HEK293 (cell line): ENCODE data around the gene ABCA2.

Experiments
- CTCF ChIA-PET: fragments of 350-600 bp; formaldehyde crosslinking; extraction: SDS; loops from one replicate; lab custom pipeline; 2021; ENCODE audit warnings: antibody characterized with exemption; lab: Yijun Ruan, JAX
- POLR2A ChIA-PET: fragments of 300-600 bp; formaldehyde crosslinking; extraction: SDS; loops from one replicate; lab custom pipeline; 2020; ENCODE audit warnings: antibody characterized with exemption, inconsistent platforms; lab: Yijun Ruan, JAX
- H3K27ac ChIP-seq: fragments of 200-500 bp; sonication (Bioruptor generic); 2 replicates; pipeline ENCODE4 v1.5.1; 2014; ENCODE audit warnings: low read depth, low read length, control low read depth, inconsistent platforms; ENCODE audit errors: extremely low read depth
- H3K36me3 ChIP-seq, 2 experiments: fragments of 200-500 bp in 1 of 2; sonication (Bioruptor generic) in 1 of 2; 1 replicate in 1 of 2; 2 replicates in 1 of 2; pipeline ENCODE4 v1.5.1; 2014 to 2017; ENCODE audit warnings: inconsistent platforms in 2 of 2, low read length in 2 of 2; ENCODE audit not compliant: control insufficient read depth in 2 of 2, insufficient read depth in 1 of 2
- H3K4me1 ChIP-seq: fragments of 200-500 bp; sonication (Bioruptor generic); 2 replicates; pipeline ENCODE4 v1.5.1; 2014; ENCODE audit warnings: mild to moderate bottlenecking, low read length, inconsistent platforms; ENCODE audit not compliant: control insufficient read depth, insufficient read depth
- H3K4me3 ChIP-seq: 2 replicates; pipeline ENCODE4 v1.5.1; 2011; ENCODE audit warnings: low read depth, mild to moderate bottlenecking, control low read depth, low read length, moderate library complexity
- H3K9me3 ChIP-seq: fragments of 200-500 bp; sonication (Bioruptor generic); 2 replicates; pipeline ENCODE4 v1.5.1; 2014; ENCODE audit warnings: low read depth, low read length, inconsistent platforms; ENCODE audit not compliant: control insufficient read depth, insufficient read depth
- ELK4 ChIP-seq: IDR thresholded peaks from 2 replicates; pipeline ENCODE4 v1.6.1; 2011; ENCODE audit warnings: mild to moderate bottlenecking, low read depth, low read length, borderline replicate concordance
- GLI4 ChIP-seq: fragments of 450-650 bp; formaldehyde crosslinking; IDR thresholded peaks from 2 replicates; pipeline ENCODE4 v1.5.1; 2016; ENCODE audit warnings: missing biosample characterization, missing genetic modification characterization
- KLF7 ChIP-seq: fragments of 450-650 bp; formaldehyde crosslinking; IDR thresholded peaks from 2 replicates; pipeline ENCODE4 v1.5.1; 2016; ENCODE audit warnings: missing biosample characterization, missing genetic modification characterization, borderline replicate concordance
- MZF1 ChIP-seq: fragments of 450-650 bp; formaldehyde crosslinking; IDR thresholded peaks from 2 replicates; pipeline ENCODE4 v1.5.1; 2017; ENCODE audit warnings: missing biosample characterization, missing genetic modification characterization, borderline replicate concordance
- SP2 ChIP-seq: fragments of 450-650 bp; formaldehyde crosslinking; IDR thresholded peaks from 2 replicates; pipeline ENCODE4 v1.5.1; 2016; ENCODE audit warnings: missing biosample characterization, missing genetic modification characterization
- YY1 ChIP-seq: fragments of 450-650 bp; formaldehyde crosslinking; IDR thresholded peaks from 2 replicates; pipeline ENCODE4 v1.5.1; 2018; ENCODE audit warnings: missing biosample characterization, missing genetic modification characterization
- YY2 ChIP-seq: fragments of 450-650 bp; formaldehyde crosslinking; IDR thresholded peaks from 2 replicates; pipeline ENCODE4 v1.5.1; 2016; ENCODE audit warnings: missing biosample characterization, missing genetic modification characterization
- ZBTB49 ChIP-seq: fragments of 450-650 bp; formaldehyde crosslinking; IDR thresholded peaks from 2 replicates; pipeline ENCODE4 v1.5.1; 2016; ENCODE audit warnings: missing biosample characterization, missing genetic modification characterization, low read depth
- ZBTB6 ChIP-seq: fragments of 450-650 bp; formaldehyde crosslinking; IDR thresholded peaks from 2 replicates; pipeline ENCODE4 v1.5.1; 2017; ENCODE audit warnings: missing biosample characterization, missing genetic modification characterization
- ZBTB8A ChIP-seq: fragments of 450-650 bp; formaldehyde crosslinking; IDR thresholded peaks from 2 replicates; pipeline ENCODE4 v1.5.1; 2016; ENCODE audit warnings: missing biosample characterization, missing genetic modification characterization
- ZFP41 ChIP-seq: fragments of 450-650 bp; formaldehyde crosslinking; IDR thresholded peaks from 2 replicates; pipeline ENCODE4 v1.5.1; 2016; ENCODE audit warnings: missing biosample characterization, missing genetic modification characterization, borderline replicate concordance
- ZIC2 ChIP-seq: fragments of 450-650 bp; formaldehyde crosslinking; IDR thresholded peaks from 2 replicates; pipeline ENCODE4 v1.5.1; 2016; ENCODE audit warnings: missing biosample characterization, missing genetic modification characterization
- ZNF132 ChIP-seq: fragments of 450-650 bp; formaldehyde crosslinking; IDR thresholded peaks from 2 replicates; pipeline ENCODE4 v1.5.1; 2017; ENCODE audit warnings: missing biosample characterization, missing genetic modification characterization, borderline replicate concordance
- ZNF37A ChIP-seq: fragments of 450-650 bp; IDR thresholded peaks from 2 replicates; pipeline ENCODE4 v1.5.1; 2018; ENCODE audit warnings: missing biosample characterization, missing genetic modification characterization
- ZNF404 ChIP-seq: fragments of 450-650 bp; formaldehyde crosslinking; IDR thresholded peaks from 2 replicates; pipeline ENCODE4 v1.5.1; 2017; ENCODE audit warnings: missing biosample characterization, missing genetic modification characterization
- ZNF449 ChIP-seq: fragments of 450-650 bp; formaldehyde crosslinking; IDR thresholded peaks from 2 replicates; pipeline ENCODE4 v1.5.1; 2017; ENCODE audit warnings: missing biosample characterization, mild to moderate bottlenecking, missing genetic modification characterization, moderate library complexity
- ZNF488 ChIP-seq: fragments of 450-650 bp; formaldehyde crosslinking; IDR thresholded peaks from 2 replicates; pipeline ENCODE4 v1.5.1; 2016; ENCODE audit warnings: missing biosample characterization, missing genetic modification characterization
- ZNF549 ChIP-seq: fragments of 450-650 bp; IDR thresholded peaks from 2 replicates; pipeline ENCODE4 v1.5.1; 2018; ENCODE audit warnings: missing biosample characterization, missing genetic modification characterization, mild to moderate bottlenecking, inconsistent platforms, moderate library complexity
- ZNF571 ChIP-seq: fragments of 450-650 bp; formaldehyde crosslinking; IDR thresholded peaks from 2 replicates; pipeline ENCODE4 v1.5.0; 2017; ENCODE audit warnings: missing biosample characterization, missing genetic modification characterization
- ZNF664 ChIP-seq: fragments of 450-650 bp; formaldehyde crosslinking; IDR thresholded peaks from 2 replicates; pipeline ENCODE4 v1.5.1; 2016; ENCODE audit warnings: missing biosample characterization, missing genetic modification characterization

The ABCA2 gene

GRCh38 chr9:136961279-136962065 is 66.6 kb downstream of the ABCA2 start:
- CTCF ChIA-PET: interaction anchor here (1.2 to 2.1 kb wide), 2 partner anchors 14 to 67 kb away, joined by 4 to 9 read pairs; no protein-coding TSS in a partner anchor
- no peaks in the 10 kb centered on the region for H3K9me3 ChIP-seq
- POLR2A ChIA-PET: interaction anchor here (0.6 to 1.6 kb wide), 2 partner anchors 27 to 30 kb away, joined by 4 read pairs; partner anchors contain the start of gene PAXX
- H3K4me3 ChIP-seq: no peak overlapping the region
- no peaks in the 10 kb centered on the region for H3K4me1 ChIP-seq
- no peak for TF ChIP-seq ELK4
- TF ChIP-seq GLI4 (tag by site-specific recombination): no peak
- TF ChIP-seq ZNF549 (tag by site-specific recombination): no peak
- TF ChIP-seq ZNF488 (tag by site-specific recombination): no peak
- TF ChIP-seq ZNF37A: no peak
- no peak for TF ChIP-seq ZBTB49
- TF ChIP-seq SP2 (tag by site-specific recombination): peak; percentile 15; the same call in 1 of the 2 replicates
- TF ChIP-seq ZIC2: peak; percentile 92
- TF ChIP-seq MZF1: no peak
- TF ChIP-seq YY2: no peak
- H3K36me3 ChIP-seq: no peaks in the 10 kb centered on the region
- no peak overlapping the region for H3K27ac ChIP-seq

GRCh38 chr9:136960938-136961275 is 67.1 kb downstream of the ABCA2 start:
- H3K27ac ChIP-seq: no peak overlapping the region
- no peaks in the 10 kb centered on the region for H3K4me1 ChIP-seq
- CTCF ChIA-PET: no interaction called here
- TF ChIP-seq ZNF449 (tag by site-specific recombination) (no peak), ZFP41 (tag by site-specific recombination) (no peak), GLI4 (tag by site-specific recombination) (no peak), ZNF404 (tag by site-specific recombination) (no peak), ZNF664 (tag by site-specific recombination) (no peak), YY1 (tag by site-specific recombination) (no peak), ZNF132 (tag by site-specific recombination) (no peak), ZBTB8A (tag by site-specific recombination) (no peak), KLF7 (tag by site-specific recombination) (no peak), ZBTB6 (no peak), ZNF571 (no peak)
- no peaks in the 10 kb centered on the region for H3K9me3 ChIP-seq
- no peak overlapping the region for H3K4me3 ChIP-seq
- POLR2A ChIA-PET: interaction anchor here (0.6 to 1.6 kb wide), 2 partner anchors 27 to 31 kb away, joined by 4 read pairs; partner anchors contain the start of gene PAXX
- H3K36me3 ChIP-seq: no peaks in the 10 kb centered on the region
